Neutrophil (primary cell): Measurements from ENCODE around the gene TRIM50.
"Not testable (repeated sequence)": the region's sequence is repeated elsewhere in the genome, so short reads cannot be mapped to it uniquely, and the experiment has no call there.

ENCODE experiments used
- H3K27ac ChIP-seq: fragments of 200-600 bp; sonication (generic); 2 replicates; pipeline ENCODE4 v1.5.1; 2016; ENCODE audit warnings: mild to moderate bottlenecking, moderate library complexity
- H3K27me3 ChIP-seq: fragments of 200-600 bp; sonication (generic); 2 replicates; pipeline ENCODE4 v1.6.0; 2016; ENCODE audit warnings: mild to moderate bottlenecking
- H3K36me3 ChIP-seq: fragments of 200-600 bp; sonication (generic); 2 replicates; pipeline ENCODE4 v1.5.1; 2017
- H3K4me1 ChIP-seq, 2 experiments: fragments of 200-600 bp in 1 of 2; sonication (generic) in 1 of 2; 1 replicate in 1 of 2; 2 replicates in 1 of 2; pipeline versions ENCODE4 v1.5.1 to v1.6.1; 2013 to 2016; ENCODE audit warnings: low read depth in 1 of 2, low read length in 1 of 2, mild to moderate bottlenecking in 1 of 2, moderate library complexity in 1 of 2; ENCODE audit not compliant: control insufficient read depth in 1 of 2, insufficient read depth in 1 of 2
- H3K4me3 ChIP-seq, 2 experiments: fragments of 200-600 bp in 1 of 2; sonication (generic) in 1 of 2; 1 replicate in 1 of 2; 2 replicates in 1 of 2; pipeline ENCODE4 v1.5.1; 2013 to 2016; ENCODE audit warnings: low read depth in 1 of 2, low read length in 1 of 2, mild to moderate bottlenecking in 1 of 2, moderate library complexity in 1 of 2
- H3K9me3 ChIP-seq: fragments of 200-600 bp; sonication (generic); 2 replicates; pipeline ENCODE4 v1.5.1; 2016
- CTCF ChIP-seq: fragments of 200-600 bp; sonication (generic); IDR thresholded peaks from 2 replicates; pipeline ENCODE4 v1.5.1; 2016; ENCODE audit warnings: antibody characterized with exemption

The TRIM50 gene

GRCh38 chr7:73307436-73307835 lies 20.4 kb downstream of the TRIM50 start:
- Histone ChIP-seq H3K4me3 (peak overlapping the region; percentile 76 to 83), H3K27me3 (no peaks in the 10 kb centered on the region), H3K9me3 (no peaks in the 10 kb centered on the region), H3K4me1 (peaks cover 52 to 58% of the 10 kb centered on the region in 2 experiments), H3K36me3 (peaks cover 36% of the 10 kb centered on the region), H3K27ac (peak overlapping the region; percentile 85)
- TF ChIP-seq CTCF, result no peak

GRCh38 chr7:73304612-73305387 lies 23.1 kb downstream of the TRIM50 start:
- H3K4me1 ChIP-seq, result peaks cover 57 to 62% of the 10 kb centered on the region in 2 experiments
- not testable (repeated sequence) for H3K9me3 ChIP-seq, H3K4me3 ChIP-seq, H3K27me3 ChIP-seq
- peak overlapping the region; percentile 70 for H3K27ac ChIP-seq
- H3K36me3 ChIP-seq, result peaks cover 36% of the 10 kb centered on the region

GRCh38 chr7:73304071-73304470 lies 23.8 kb downstream of the TRIM50 start:
- Histone ChIP-seq H3K36me3 (peaks cover 36% of the 10 kb centered on the region), H3K4me3 (no peak overlapping the region), H3K9me3 (no peaks in the 10 kb centered on the region), H3K27me3 (no peaks in the 10 kb centered on the region), H3K27ac (peak overlapping the region; percentile 70), H3K4me1 (peaks cover 54 to 62% of the 10 kb centered on the region in 2 experiments)
- no peak for TF ChIP-seq CTCF

- Histone ChIP-seq H3K27ac (peak overlapping the region; percentile 70), H3K36me3 (peaks cover 36% of the 10 kb centered on the region), H3K4me3 (no peak overlapping the region), H3K27me3 (no peaks in the 10 kb centered on the region), H3K4me1 (peaks cover 52 to 60% of the 10 kb centered on the region in 2 experiments), H3K9me3 (no peaks in the 10 kb centered on the region)
- TF ChIP-seq CTCF, result no peak
These were observed 24.3 kb downstream of the TRIM50 start for GRCh38 chr7:73303546-73303945.

- not testable (repeated sequence) for H3K4me3 ChIP-seq, H3K9me3 ChIP-seq, H3K27me3 ChIP-seq
- Histone ChIP-seq H3K27ac (peak overlapping the region; percentile 70), H3K4me1 (peaks cover 47 to 56% of the 10 kb centered on the region in 2 experiments), H3K36me3 (peaks cover 36% of the 10 kb centered on the region)
These were observed 25.0 kb downstream of the TRIM50 start for GRCh38 chr7:73302846-73303245.

- H3K9me3 ChIP-seq, H3K27me3 ChIP-seq, H3K4me3 ChIP-seq, H3K27ac ChIP-seq: not testable (repeated sequence)
- Histone ChIP-seq H3K36me3 (peaks cover 26% of the 10 kb centered on the region), H3K4me1 (peaks cover 35 to 39% of the 10 kb centered on the region in 2 experiments)
These were observed 26.8 kb downstream of the TRIM50 start for GRCh38 chr7:73301108-73301507.

- Histone ChIP-seq H3K36me3 (peaks cover 21% of the 10 kb centered on the region), H3K4me1 (peaks cover 25 to 28% of the 10 kb centered on the region in 2 experiments)
- H3K4me3 ChIP-seq, H3K9me3 ChIP-seq, H3K27ac ChIP-seq, H3K27me3 ChIP-seq: not testable (repeated sequence)
These were observed 28.1 kb downstream of the TRIM50 start for GRCh38 chr7:73299812-73300211.

GRCh38 chr7:73297706-73298105 lies 30.2 kb downstream of the TRIM50 start:
- H3K9me3 ChIP-seq, H3K27me3 ChIP-seq, H3K4me1 ChIP-seq: not testable (repeated sequence)

GRCh38 chr7:73297235-73297634 lies 30.6 kb downstream of the TRIM50 start:
- not testable (repeated sequence) for H3K4me1 ChIP-seq, H3K4me3 ChIP-seq, H3K27ac ChIP-seq, H3K27me3 ChIP-seq, H3K9me3 ChIP-seq, H3K36me3 ChIP-seq

More at GRCh38 chr7:73297706-73298105, 30.2 kb downstream of the TRIM50 start:
- H3K36me3 ChIP-seq, H3K4me3 ChIP-seq, H3K27ac ChIP-seq: not testable (repeated sequence)

GRCh38 chr7:73277210-73277609 lies 50.7 kb downstream of the TRIM50 start:
- H3K27me3 ChIP-seq, H3K36me3 ChIP-seq, H3K9me3 ChIP-seq, H3K27ac ChIP-seq, H3K4me3 ChIP-seq, H3K4me1 ChIP-seq: not testable (repeated sequence)

- not testable (repeated sequence) for H3K4me1 ChIP-seq, H3K4me3 ChIP-seq, H3K36me3 ChIP-seq, H3K27ac ChIP-seq, H3K9me3 ChIP-seq, H3K27me3 ChIP-seq
These were observed 60.1 kb downstream of the TRIM50 start for GRCh38 chr7:73267813-73268212.
